HG03457 (cell line): ENCODE measurements around the gene TPK1.
"Not testable (repeated sequence)": the region's sequence is repeated elsewhere in the genome, so short reads cannot be mapped to it uniquely, and the experiment has no call there.

Experiments used
- ATAC-seq: cut with Tn5 transposase; IDR thresholded peaks from one replicate; pipeline ENCODE4 v1.9.1; 2021; ENCODE audit warnings: moderate number of reproducible peaks; ENCODE audit not compliant: unreplicated experiment

The TPK1 gene

DNA sequence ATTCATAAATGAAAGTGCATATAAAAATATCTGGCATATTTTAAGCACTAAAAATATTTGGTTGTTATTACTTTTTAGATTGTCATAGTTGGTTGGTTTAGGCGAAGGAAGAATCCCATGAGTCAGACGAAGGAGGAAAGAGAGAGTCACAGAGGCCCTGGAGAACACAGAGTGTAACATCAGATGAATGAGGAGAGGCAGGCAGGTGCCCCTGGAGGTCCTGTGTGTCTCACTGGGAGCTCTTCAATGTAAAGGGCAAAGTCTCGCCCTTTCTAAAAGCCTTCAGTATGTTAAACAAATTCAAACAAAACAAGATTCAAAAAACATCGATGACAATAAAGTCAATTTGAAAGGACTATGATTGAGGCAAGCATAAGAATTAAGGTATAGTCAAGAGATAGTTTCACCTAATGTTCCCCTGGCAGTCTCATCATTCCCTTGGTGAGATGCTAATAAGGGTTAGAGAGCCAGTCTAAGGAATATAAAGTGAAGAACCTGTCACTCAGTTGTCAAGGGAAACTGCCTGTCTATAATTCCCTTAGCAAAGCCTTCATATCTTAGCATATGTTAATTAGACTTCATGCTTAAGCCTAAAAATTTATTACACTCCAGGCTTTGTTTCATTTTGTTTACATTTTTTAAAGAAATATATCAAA lies 194.3 kb downstream of the TPK1 start:
- no peak for ATAC-seq

GRCh38 chr7:144632724-144633123 lies 203.1 kb downstream of the TPK1 start:
- no peak for ATAC-seq

- ATAC-seq = no peak
Measured at GRCh38 chr7:144629598-144629997, 206.3 kb downstream of the TPK1 start.

DNA sequence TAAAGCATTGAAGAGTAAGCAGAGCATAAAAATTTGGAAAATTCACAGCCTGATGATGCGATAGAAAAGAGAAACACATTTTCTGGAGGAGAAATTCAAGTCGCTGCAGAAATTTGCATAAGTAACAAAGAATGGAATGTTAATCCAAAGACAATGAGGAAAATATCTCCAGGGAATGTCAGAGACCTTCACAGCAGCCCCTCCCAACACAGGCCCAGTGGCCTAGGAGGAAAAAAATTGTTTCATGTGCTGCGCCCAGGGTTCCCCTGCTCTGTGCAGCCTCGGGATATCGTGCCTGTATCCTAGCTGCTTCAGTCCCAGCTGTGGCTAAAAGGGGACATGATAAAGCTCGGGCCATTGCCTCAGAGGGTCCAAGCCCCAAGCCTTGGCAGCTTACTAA lies 206.8 kb downstream of the TPK1 start:
- ATAC-seq = no peak

GRCh38 chr7:144628176-144628575 lies 207.7 kb downstream of the TPK1 start:
- no peak for ATAC-seq

GRCh38 chr7:144622745-144623144 lies 213.1 kb downstream of the TPK1 start:
- ATAC-seq = no peak

DNA sequence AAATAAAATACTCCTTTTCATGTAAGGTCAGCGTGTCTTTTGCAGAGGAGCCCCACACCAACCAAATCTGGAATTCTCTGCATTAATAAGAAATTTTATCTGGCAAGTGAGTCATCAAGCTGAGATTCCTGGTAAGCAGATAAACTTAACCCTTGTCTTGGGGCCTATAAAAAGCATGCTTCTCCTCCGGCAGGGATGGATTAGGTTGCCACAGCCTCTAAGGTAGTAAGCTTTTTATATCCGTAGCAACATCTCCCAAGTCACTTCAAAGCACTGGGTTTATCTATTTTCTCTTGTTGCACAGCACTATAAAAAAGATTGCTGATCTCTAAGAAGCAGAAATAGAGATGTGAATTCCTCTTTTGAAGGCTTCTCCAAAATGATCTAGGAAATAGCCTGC lies 229.6 kb downstream of the TPK1 start:
- ATAC-seq = no peak

DNA sequence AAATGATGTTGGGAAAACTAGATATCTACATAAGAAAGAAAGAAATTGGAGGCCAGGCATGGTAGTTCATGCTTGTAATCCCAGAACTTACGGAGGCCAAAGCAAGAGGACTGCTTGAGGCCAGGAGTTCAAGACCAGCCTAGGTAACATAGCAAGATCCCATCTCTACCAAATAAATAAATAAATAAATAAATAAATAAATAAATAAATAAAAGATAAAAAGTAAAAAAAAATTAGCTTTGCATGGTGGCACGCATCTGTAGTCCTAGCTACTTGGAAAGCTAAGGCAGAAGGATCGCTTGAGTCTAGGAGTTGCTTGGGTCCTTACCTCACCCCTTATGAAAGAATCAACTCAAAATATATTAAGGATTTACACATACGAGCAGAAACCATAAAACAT lies 238.9 kb downstream of the TPK1 start:
- no peak for ATAC-seq

GRCh38 chr7:144594580-144594979 lies 241.3 kb downstream of the TPK1 start:
- no peak for ATAC-seq

DNA sequence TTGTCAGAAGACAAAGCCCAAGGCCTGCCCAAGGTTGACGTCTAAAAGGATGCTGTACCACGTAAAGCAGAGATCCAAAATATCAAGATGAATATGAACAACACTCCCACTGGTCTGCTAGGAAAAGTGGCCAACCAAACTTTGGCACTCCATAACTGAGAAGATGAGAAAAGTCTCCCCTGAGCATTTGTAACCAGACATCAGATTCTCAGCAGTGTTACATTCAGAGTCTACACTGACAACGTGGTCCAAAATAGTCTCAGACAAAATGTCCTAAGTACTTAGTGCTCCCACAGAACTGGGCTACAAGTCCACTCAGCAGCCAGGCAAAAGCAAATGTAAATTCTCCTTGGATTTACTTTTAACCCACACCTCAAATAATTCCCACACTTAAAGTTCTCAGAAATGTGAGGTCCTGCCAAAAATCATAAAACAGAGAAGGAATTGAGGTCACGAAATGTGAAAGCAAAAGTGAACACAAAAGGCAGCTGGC lies 247.2 kb downstream of the TPK1 start:
- ATAC-seq = no peak

DNA sequence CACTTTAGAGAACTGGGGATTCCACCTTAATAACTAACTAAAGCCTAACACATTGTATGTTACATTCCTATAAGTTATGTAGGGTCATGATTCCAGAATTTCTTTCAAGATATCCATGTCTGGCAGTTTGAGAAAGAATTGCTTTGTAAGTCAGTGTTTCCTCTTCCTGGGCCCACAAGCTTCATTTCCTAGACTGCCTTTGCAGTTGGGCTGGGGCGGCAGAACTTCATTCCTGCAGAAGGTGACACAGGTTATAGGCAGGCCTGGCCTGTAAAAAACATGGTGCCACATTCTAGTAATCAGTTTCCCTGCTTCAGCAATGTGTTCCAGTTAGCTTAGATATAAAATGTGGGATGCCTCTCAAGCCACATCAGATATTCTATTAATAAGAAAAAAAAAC lies 248.2 kb downstream of the TPK1 start:
- ATAC-seq = no peak

DNA sequence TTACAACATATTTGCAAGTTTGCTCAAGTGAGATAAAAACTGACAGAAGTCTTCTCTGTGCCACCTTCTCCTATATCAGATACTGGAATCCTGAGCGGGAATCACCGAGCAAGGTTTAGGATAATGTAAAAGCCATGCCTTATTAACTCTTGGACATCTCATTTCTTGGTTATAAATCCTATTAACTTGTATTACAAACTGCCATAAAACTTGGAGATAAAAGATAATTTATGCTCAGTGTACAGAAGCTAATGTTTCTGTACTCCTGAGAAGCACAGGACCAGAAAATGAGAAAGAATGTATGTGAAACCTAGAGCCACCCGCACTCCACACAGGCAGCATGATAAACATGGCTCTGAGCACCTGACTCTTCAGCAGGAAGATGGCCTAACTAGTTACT lies 251.1 kb downstream of the TPK1 start:
- ATAC-seq = no peak

- no peak for ATAC-seq
Measured at GRCh38 chr7:144579687-144580086, 256.2 kb downstream of the TPK1 start.

DNA sequence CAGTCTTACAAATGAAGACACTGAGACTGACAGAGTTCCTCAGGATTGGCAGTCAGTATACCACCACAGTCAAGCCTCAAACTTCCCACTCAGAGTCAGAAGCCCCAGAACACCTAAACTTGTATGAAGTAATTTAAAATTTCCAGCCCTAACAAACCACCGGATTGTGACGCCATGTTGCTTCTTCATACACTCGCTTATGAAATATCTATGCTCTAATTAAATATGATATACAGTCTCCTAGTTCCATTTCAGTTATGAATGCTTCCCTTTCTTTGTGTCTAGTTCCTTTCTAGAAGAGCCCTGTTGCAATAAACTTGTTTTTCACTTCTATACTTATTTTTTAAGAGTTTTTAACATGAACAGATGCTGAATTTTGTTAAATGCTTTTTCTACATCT lies 260.4 kb downstream of the TPK1 start:
- ATAC-seq = no peak

DNA sequence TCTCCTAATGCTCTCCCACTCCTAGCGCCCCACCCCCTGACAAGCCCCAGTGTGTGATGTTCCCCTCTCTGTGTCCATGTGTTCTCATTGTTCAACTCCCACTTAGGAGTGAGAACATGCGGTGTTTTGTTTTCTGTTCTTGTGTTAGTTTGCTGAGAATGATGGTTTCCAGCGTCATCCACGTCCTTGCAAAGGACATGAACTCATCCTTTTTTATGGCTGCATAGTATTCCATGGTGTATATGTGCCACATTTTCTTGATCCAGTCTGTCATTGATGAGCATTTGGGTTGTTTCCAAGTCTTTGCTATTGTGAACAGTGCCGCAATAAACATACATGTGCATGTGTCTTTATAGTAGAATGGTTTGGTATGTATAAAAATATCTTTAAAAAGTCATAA lies 261.1 kb downstream of the TPK1 start:
- ATAC-seq = not testable (repeated sequence)

DNA sequence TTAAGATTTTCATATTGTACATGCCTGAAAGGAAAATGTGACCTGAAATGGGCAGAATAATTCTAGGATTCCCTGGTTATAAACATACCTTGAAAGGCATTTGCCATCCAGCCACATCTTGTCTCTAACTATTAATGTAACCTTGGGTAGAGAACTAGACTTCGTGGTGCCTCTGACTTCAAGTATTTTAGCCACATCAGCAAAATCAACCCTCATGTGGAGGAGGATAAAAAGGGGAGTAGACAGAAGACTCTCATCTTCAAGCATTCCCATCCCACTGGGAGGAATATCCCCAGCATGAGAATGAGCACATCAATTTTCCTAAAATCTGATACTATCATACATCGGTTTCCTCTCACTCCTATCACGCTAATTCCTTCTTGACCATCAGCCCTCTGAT lies 267.6 kb downstream of the TPK1 start:
- ATAC-seq = no peak

GRCh38 chr7:144565586-144565985 lies 270.3 kb downstream of the TPK1 start:
- no peak for ATAC-seq

- no peak for ATAC-seq
Measured at GRCh38 chr7:144549861-144550260, 286.0 kb downstream of the TPK1 start.

DNA sequence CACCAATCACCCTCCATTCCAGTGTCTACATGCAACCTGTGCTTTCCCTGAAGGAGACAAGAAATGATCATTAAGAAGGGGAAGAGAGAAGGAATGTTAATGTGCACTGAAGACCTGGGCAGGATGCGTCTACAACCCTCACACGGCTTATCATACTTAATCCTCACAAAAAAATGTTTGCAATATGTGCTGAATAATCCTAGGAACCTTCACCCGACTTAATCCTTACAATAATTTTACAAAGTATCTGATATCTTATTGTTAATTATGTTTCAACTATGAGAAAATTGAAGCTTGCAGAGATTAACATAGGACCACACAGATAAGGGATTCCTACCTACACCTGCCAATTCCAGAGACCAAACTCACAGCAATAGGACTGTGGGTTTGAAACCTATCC lies 287.3 kb downstream of the TPK1 start:
- no peak for ATAC-seq

DNA sequence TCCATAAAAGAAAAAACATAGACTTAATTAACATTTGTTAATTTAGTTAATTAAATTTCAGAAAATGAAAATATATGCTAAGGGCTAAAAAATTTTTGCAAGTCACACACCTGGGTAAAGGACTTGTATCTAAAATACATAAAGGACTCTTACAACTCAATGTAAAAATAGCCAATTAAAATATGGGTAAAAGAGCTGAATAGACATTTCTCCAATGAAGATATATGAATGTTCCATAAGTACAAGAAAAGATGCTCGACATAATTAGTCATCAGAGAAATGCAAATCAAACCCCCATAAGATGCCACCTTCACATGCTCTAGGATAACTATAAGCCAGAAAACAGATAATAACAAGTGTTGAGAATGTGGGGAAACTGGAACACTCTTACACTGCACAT lies 288.0 kb downstream of the TPK1 start:
- ATAC-seq = no peak

- ATAC-seq = no peak
Measured at GRCh38 chr7:144546782-144547181, 289.1 kb downstream of the TPK1 start.

GRCh38 chr7:144545330-144545729 lies 290.5 kb downstream of the TPK1 start:
- no peak for ATAC-seq

DNA sequence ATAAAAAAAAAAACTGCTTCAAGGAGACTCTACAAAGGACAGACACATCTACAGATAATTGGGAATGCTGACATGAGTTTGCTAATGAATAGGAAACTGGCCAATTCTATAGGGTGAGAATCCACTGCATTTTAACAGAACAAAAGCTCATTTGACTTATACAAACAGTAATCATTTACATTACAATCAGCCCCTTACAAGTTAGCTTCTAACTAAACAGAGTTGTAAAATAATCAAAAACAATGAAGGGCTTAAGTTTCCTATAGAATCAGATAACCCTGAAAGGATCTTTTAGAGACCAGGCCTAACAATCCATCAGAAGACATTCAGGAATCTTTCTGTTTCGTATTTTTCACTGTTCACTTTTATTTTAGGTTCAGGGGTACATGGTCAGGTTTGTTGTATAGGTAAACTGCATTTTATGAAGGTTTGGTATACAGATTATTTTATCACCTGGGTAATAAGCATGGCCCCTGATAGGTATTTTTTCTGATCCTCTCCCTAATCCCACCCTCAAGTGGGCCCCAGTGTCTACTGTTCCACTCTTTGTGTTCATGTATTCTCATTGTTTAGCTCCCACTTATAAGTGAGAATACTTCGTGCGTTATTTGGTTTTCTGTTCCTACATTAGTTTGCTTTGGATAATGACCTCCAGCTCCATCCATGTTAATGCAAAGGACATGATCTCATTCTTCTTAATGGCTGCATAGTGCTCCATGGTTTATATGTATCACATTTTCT lies 301.0 kb downstream of the TPK1 start:
- no peak for ATAC-seq
